Measurements from ENCODE around the gene G0S2. TPM values are rescaled to one million over a fixed set of nuclear protein-coding genes. Genes with fewer than 3 reads are reported as not detected.

G0S2 gene
- polyA plus RNA-seq, 1 of the 3 experiments (the other 2 are of a cell fraction) = 43.2 TPM

DNA sequence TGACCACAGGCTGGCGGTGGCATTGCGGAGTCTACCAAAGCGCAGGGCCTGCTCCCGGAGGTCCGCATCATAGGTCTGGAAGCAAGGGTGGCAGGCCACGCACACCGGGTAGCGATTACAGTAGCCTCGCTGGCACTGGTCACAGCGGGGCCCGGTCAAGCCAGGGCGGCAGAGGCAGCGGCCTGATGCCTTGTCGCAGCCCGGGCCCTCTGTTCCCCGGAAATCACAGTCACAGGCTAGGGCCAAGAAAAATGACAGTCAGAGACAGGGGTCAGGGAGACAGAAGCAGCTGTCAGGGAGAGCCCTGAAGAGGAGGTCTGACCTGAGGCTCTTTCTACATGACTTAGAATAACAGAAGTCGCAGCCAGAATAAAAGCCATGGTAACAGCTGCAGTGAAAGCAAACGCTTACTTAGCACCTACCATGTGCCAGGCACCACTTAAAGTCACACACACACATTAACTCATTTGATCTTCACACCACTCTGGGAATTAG, 49.4 kb upstream of the G0S2 start (continued):
- TF ChIP-seq NRF1 (IDR thresholded peaks at IDR 0.05; ENCODE audit: low read depth, low read length) (no peak), FOXM1 (IDR thresholded peaks at IDR 0.05; ENCODE audit: low read depth) (no peak), SMC3 (IDR thresholded peaks at IDR 0.05; ENCODE audit: low read depth, low read length) (no peak), RAD21 (IDR thresholded peaks at IDR 0.05; ENCODE audit: low read length) (no peak), YY1 (IDR thresholded peaks at IDR 0.05; ENCODE audit: low read depth) (no peak), ELF1 (IDR thresholded peaks at IDR 0.05) (no peak)
- TF ChIP-seq, protein P1, sequence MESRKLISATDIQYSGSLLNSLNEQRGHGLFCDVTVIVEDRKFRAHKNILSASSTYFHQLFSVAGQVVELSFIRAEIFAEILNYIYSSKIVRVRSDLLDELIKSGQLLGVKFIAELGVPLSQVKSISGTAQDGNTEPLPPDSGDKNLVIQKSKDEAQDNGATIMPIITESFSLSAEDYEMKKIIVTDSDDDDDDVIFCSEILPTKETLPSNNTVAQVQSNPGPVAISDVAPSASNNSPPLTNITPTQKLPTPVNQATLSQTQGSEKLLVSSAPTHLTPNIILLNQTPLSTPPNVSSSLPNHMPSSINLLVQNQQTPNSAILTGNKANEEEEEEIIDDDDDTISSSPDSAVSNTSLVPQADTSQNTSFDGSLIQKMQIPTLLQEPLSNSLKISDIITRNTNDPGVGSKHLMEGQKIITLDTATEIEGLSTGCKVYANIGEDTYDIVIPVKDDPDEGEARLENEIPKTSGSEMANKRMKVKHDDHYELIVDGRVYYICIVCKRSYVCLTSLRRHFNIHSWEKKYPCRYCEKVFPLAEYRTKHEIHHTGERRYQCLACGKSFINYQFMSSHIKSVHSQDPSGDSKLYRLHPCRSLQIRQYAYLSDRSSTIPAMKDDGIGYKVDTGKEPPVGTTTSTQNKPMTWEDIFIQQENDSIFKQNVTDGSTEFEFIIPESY (IDR thresholded peaks at IDR 0.05; ENCODE audit: borderline replicate concordance, low read depth) = no peak

DNA sequence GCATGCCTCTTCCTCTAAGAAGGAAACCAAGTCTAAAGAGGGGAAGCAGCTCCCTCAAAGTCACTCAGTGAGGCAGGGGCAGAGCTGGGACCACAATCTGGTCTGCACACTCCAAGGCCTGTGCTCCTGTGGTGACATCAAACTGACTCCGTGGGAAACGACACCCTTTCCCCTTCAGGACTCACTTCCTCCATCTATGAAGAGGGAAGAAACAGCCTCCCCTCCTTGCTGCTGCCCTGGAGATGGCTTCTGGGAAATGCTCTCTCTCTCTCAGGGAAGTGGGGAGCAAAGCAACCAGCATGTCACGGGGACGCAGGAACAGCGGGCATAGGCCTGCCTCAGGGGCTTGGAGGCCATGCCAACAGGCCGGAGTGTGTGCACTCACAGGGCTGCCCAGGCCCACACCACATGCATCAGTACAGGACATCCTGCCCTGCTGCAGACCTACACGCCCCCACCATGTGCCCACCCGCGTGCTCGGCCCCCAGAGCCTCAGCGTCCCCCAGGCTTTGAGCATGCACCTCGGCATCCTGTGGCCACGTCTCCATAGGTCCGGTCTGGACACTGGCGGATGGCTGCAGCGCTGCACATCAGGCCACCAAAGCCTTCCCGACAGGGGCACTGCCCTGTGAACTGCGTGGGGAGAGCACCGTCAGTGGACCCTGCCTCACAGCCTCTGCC, 48.7 kb upstream of the G0S2 start:
- ChIA-PET CTCF (interaction anchor here (1.0 to 7.2 kb wide), 14 partner anchors 8 to 61 kb away, joined by 8 to 89 read pairs (median 15); partner anchors contain the start of gene CAMK1G), POLR2A (no interaction called here)
- Histone ChIP-seq H3K4me3 (ENCODE audit: low read depth in 2 of 2, low read length in 1 of 2) (no peak overlapping the region), H3K4me2 (no peak overlapping the region), H3K79me2 (ENCODE audit: insufficient read depth) (no peaks in the 10 kb centered on the region), H3K9me3 (no peaks in the 10 kb centered on the region), H3K27ac (ENCODE audit: low read depth in 2 of 2, low read length in 1 of 2) (no peak overlapping the region), H3K36me3 (replicated peaks in 1 of 2; ENCODE audit: control insufficient read depth in 1 of 2, insufficient read depth in 2 of 2, low read length in 1 of 2) (no peaks in the 10 kb centered on the region), H4K20me1 (ENCODE audit: insufficient read depth) (no peaks in the 10 kb centered on the region), H2AFZ (ENCODE audit: low read depth) (no peak overlapping the region), H3K9me2 (no peaks in the 10 kb centered on the region), H3K9ac (no peak overlapping the region), H3F3A (replicated peaks; ENCODE audit: insufficient read depth) (no peaks in the 10 kb centered on the region), H3K4me1 (ENCODE audit: control insufficient read depth in 1 of 2, insufficient read depth in 2 of 2, low read depth in 1 of 2, low read length in 1 of 2) (peaks cover 13 to 18% of the 10 kb centered on the region in 2 experiments; a peak in 3 of 4 replicates), H3K27me3 (ENCODE audit: insufficient read depth) (no peaks in the 10 kb centered on the region)
- DNase-seq = no peak
- TF ChIP-seq TEAD4 (IDR thresholded peaks at IDR 0.05; ENCODE audit: borderline replicate concordance, insufficient read depth) (no peak), FOSL2 (IDR thresholded peaks at IDR 0.05; ENCODE audit: borderline replicate concordance, low read depth) (no peak), RXRA (IDR thresholded peaks at IDR 0.05; ENCODE audit: borderline replicate concordance, low read depth) (no peak), CHD2 (IDR thresholded peaks at IDR 0.05; ENCODE audit: low read length, partially characterized antibody) (no peak), SIN3A (IDR thresholded peaks at IDR 0.05; ENCODE audit: borderline replicate concordance, low read depth, low read length) (no peak), RCOR1 (IDR thresholded peaks at IDR 0.05; ENCODE audit: low read length) (no peak), TAF1 (IDR thresholded peaks at IDR 0.05; ENCODE audit: borderline replicate concordance, low read depth, low read length) (no peak), FOXJ3 (CRISPR knock-in tag; IDR thresholded peaks at IDR 0.05) (no peak), EZH2phosphoT487 (IDR thresholded peaks at IDR 0.05; ENCODE audit: borderline replicate concordance, low read depth) (no peak), JUND (IDR thresholded peaks at IDR 0.05) (no peak), TCF12 (IDR thresholded peaks at IDR 0.05) (no peak), RAD21 (IDR thresholded peaks at IDR 0.05; ENCODE audit: low read length) (no peak), MEF2A (IDR thresholded peaks at IDR 0.05; ENCODE audit: borderline replicate concordance, low read depth) (no peak), YY1 (IDR thresholded peaks at IDR 0.05; ENCODE audit: low read depth) (no peak), GATA2 (CRISPR knock-in tag; IDR thresholded peaks at IDR 0.05) (no peak)
- TF ChIP-seq, protein P2, sequence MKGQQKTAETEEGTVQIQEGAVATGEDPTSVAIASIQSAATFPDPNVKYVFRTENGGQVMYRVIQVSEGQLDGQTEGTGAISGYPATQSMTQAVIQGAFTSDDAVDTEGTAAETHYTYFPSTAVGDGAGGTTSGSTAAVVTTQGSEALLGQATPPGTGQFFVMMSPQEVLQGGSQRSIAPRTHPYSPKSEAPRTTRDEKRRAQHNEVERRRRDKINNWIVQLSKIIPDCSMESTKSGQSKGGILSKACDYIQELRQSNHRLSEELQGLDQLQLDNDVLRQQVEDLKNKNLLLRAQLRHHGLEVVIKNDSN (IDR thresholded peaks at IDR 0.05; ENCODE audit: borderline replicate concordance, low read depth) = no peak
- TF ChIP-seq, protein P3, sequence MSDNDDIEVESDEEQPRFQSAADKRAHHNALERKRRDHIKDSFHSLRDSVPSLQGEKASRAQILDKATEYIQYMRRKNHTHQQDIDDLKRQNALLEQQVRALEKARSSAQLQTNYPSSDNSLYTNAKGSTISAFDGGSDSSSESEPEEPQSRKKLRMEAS (IDR thresholded peaks at IDR 0.05; ENCODE audit: low read depth) = no peak
- TF ChIP-seq, protein P4, sequence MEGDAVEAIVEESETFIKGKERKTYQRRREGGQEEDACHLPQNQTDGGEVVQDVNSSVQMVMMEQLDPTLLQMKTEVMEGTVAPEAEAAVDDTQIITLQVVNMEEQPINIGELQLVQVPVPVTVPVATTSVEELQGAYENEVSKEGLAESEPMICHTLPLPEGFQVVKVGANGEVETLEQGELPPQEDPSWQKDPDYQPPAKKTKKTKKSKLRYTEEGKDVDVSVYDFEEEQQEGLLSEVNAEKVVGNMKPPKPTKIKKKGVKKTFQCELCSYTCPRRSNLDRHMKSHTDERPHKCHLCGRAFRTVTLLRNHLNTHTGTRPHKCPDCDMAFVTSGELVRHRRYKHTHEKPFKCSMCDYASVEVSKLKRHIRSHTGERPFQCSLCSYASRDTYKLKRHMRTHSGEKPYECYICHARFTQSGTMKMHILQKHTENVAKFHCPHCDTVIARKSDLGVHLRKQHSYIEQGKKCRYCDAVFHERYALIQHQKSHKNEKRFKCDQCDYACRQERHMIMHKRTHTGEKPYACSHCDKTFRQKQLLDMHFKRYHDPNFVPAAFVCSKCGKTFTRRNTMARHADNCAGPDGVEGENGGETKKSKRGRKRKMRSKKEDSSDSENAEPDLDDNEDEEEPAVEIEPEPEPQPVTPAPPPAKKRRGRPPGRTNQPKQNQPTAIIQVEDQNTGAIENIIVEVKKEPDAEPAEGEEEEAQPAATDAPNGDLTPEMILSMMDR (IDR thresholded peaks at IDR 0.05) = no peak
- TF ChIP-seq, protein P1 (IDR thresholded peaks at IDR 0.05; ENCODE audit: borderline replicate concordance, low read depth) = no peak
- no CpG with 5 or more reads among the region's 19 CpGs for WGBS (ENCODE audit: low lambda C conversion rate)

Measured in SK-N-SH (cell line).